ENCODE results near the gene HSF4.
A peak's percentile ranks its signal among the peaks of the same experiment; 100 is the strongest.

The HSF4 gene

GRCh38 chr16:67177743-67178699 lies 13.5 kb downstream of the HSF4 start:
- Histone ChIP-seq H3K27ac (ENCODE audit: extremely low read depth, low read depth, low read length) (peak overlapping the region; percentile 37; the same call in 1 of the 2 replicates), H3K4me3 (ENCODE audit: low read depth, low read length) (peak overlapping the region; percentile 31), H3K9me3 (ENCODE audit: control insufficient read depth, insufficient read depth, low read depth, low read length) (no peaks in the 10 kb centered on the region), H3K4me1 (ENCODE audit: control insufficient read depth, insufficient read depth, low read length) (peaks cover 15% of the 10 kb centered on the region), H3K36me3 (ENCODE audit: control insufficient read depth in 2 of 2, insufficient read depth in 1 of 2, low read length in 2 of 2) (peaks cover 0 to 41% of the 10 kb centered on the region in 2 experiments; a peak in 1 of 3 replicates)
- CTCF ChIA-PET, result interaction anchor here (0.6 to 1.3 kb wide), 4 partner anchors 9 to 217 kb away, joined by 3 read pairs; partner anchors contain the start of gene CES3
- POLR2A ChIA-PET, result interaction anchor here (0.6 to 1.0 kb wide), 5 partner anchors 21 to 736 kb away, joined by 3 to 10 read pairs (median 5); partner anchors contain the start of gene CBFB
- TF ChIP-seq ZNF266 (tag by site-specific recombination; IDR thresholded peaks at IDR 0.05; ENCODE audit: low read depth) (no peak), MZF1 (tag by site-specific recombination; IDR thresholded peaks at IDR 0.05; ENCODE audit: borderline replicate concordance) (no peak), ZNF558 (tag by site-specific recombination; IDR thresholded peaks at IDR 0.05) (no peak), ZNF623 (tag by site-specific recombination; IDR thresholded peaks at IDR 0.05) (no peak), ZBTB20 (tag by site-specific recombination; IDR thresholded peaks at IDR 0.05) (peak; percentile 83), SP2 (tag by site-specific recombination; IDR thresholded peaks at IDR 0.05) (peak; percentile 63), ZNF391 (tag by site-specific recombination; IDR thresholded peaks at IDR 0.05; ENCODE audit: borderline replicate concordance, low read depth) (no peak), ZNF768 (tag by site-specific recombination; IDR thresholded peaks at IDR 0.05) (no peak), ZNF404 (tag by site-specific recombination; IDR thresholded peaks at IDR 0.05) (no peak), ZNF335 (tag by site-specific recombination; conservative IDR thresholded peaks at IDR 0.05) (0 out of 2 replicates have a peak, but pooled peaks have one; percentile 25), ZNF704 (tag by site-specific recombination; IDR thresholded peaks at IDR 0.05) (no peak), ZNF184 (tag by site-specific recombination; IDR thresholded peaks at IDR 0.05) (no peak), ZNF248 (tag by site-specific recombination; IDR thresholded peaks at IDR 0.05) (no peak), HOXC10 (CRISPR knock-in tag; IDR thresholded peaks at IDR 0.05) (no peak), ZBTB6 (tag by site-specific recombination; IDR thresholded peaks at IDR 0.05) (0 out of 2 replicates have a peak, but pooled peaks have one; percentile 45), GLIS1 (tag by site-specific recombination; IDR thresholded peaks at IDR 0.05) (no peak; the same call in 1 of the 2 replicates), PATZ1 (tag by site-specific recombination; IDR thresholded peaks at IDR 0.05) (peak; percentile 34; the same call in 1 of the 2 replicates), ZNF112 (tag by site-specific recombination; IDR thresholded peaks at IDR 0.05) (no peak), ZNF394 (tag by site-specific recombination; IDR thresholded peaks at IDR 0.05; ENCODE audit: borderline replicate concordance) (no peak), PRDM10 (tag by site-specific recombination; IDR thresholded peaks at IDR 0.05) (no peak), PRDM6 (tag by site-specific recombination; IDR thresholded peaks at IDR 0.05) (no peak), ZNF530 (tag by site-specific recombination; IDR thresholded peaks at IDR 0.05; ENCODE audit: low read depth) (no peak), CTCF (tag by site-specific recombination; IDR thresholded peaks at IDR 0.05) (peak; percentile 75), ZNF416 (tag by site-specific recombination; IDR thresholded peaks at IDR 0.05) (no peak), BCL11A (tag by site-specific recombination; IDR thresholded peaks at IDR 0.05; ENCODE audit: low read depth) (no peak)
